Measurements from ENCODE around the gene SS18.

GRCh38 chr18:26021061-26021754, 69.2 kb downstream of the SS18 start:
- TF ChIP-seq POLR2A (IDR thresholded peaks at IDR 0.05; ENCODE audit: low read depth, low read length) (no peak), SPI1 (IDR thresholded peaks at IDR 0.05; ENCODE audit: low read depth, low read length) (no peak), TAF1 (IDR thresholded peaks at IDR 0.05; ENCODE audit: low read depth, low read length) (no peak)

Measured in GM12891 (cell line).